A549 (cell line): Measurements from ENCODE around the gene BMERB1.

ENCODE experiments used
- CEBPB ChIP-seq, 2 experiments: fragments of >200 bp in 1 of 2; sonication (Bioruptor Twin) in 1 of 2; formaldehyde crosslinking in 1 of 2; IDR thresholded peaks; 2 replicates each; pipeline ENCODE4 v1.6.1; 2012 to 2016
- CTCF ChIP-seq: fragments of >200 bp; sonication (Bioruptor Twin); formaldehyde crosslinking; IDR thresholded peaks from 3 replicates; pipeline ENCODE4 v1.5.1; 2016
- KDM1A ChIP-seq: fragments of 200-600 bp; sonication (generic); IDR thresholded peaks from 2 replicates; pipeline ENCODE4 v1.6.1; 2016; ENCODE audit warnings: low read depth, mild to moderate bottlenecking
- KDM5A ChIP-seq: fragments of 200-600 bp; sonication (generic); IDR thresholded peaks from 2 replicates; pipeline ENCODE4 v1.6.1; 2016; ENCODE audit warnings: antibody characterized with exemption, mild to moderate bottlenecking
- POLR2A ChIP-seq: IDR thresholded peaks from 2 replicates; pipeline ENCODE4 v1.6.1; 2012; ENCODE audit warnings: mild to moderate bottlenecking, low read length
- SMC3 ChIP-seq: fragments of >200 bp; sonication (Bioruptor Twin); formaldehyde crosslinking; IDR thresholded peaks from 3 replicates; pipeline ENCODE4 v1.6.1; 2018; ENCODE audit warnings: inconsistent platforms

GRCh38 chr16:15452246-15452855, 18.0 kb downstream of the BMERB1 start:
- no peak for TF ChIP-seq SMC3
- TF ChIP-seq POLR2A = no peak
- no peak for TF ChIP-seq CTCF
- no peak for TF ChIP-seq KDM5A
- no peak for TF ChIP-seq CEBPB (IDR thresholded peaks at IDR 0.05)
- no peak for TF ChIP-seq KDM1A
